ENCODE measurements around the gene WFDC2.

The WFDC2 gene

DNA sequence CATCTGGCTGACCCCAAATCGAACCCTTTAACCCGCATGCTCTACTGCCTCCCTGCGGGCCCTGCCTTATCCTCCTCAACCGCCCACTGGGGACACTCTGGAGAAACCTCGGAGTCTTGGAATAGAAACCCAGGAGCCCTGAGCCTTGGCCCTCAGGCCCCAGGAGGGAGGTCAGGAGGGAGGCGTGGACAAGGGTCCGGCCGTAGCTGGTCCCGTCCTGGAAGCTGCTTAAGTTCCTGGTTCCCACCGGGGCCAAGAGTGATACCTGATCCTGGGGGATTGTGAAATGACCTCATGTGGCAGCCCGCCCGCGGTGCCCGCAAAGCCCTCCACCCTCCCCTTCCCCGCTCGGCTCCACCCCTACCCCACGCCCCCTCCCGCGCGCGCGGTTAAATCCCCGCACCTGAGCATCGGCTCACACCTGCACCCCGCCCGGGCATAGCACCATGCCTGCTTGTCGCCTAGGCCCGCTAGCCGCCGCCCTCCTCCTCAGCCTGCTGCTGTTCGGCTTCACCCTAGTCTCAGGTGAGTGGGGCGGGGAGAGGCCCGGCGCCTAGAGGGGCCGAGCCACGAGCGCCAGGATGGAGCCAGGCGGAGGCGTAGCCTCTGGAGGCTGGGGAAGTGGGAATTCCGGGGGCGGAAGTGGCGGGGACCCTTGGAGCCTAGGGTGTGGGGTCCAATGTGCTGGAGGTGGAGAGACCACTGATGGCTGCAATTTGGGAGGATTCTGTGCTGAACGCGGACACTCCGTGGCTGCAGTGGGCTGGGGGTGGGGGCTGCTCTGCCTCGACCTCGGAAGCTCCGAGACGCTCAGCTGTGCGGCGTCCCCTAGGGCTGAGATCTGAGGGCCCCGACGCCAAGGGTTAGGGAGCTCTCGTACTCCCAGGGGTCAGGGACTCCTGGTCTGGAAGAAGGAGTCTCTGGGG lies at the start of gene WFDC2 (continued):
- TF ChIP-seq, protein P1, sequence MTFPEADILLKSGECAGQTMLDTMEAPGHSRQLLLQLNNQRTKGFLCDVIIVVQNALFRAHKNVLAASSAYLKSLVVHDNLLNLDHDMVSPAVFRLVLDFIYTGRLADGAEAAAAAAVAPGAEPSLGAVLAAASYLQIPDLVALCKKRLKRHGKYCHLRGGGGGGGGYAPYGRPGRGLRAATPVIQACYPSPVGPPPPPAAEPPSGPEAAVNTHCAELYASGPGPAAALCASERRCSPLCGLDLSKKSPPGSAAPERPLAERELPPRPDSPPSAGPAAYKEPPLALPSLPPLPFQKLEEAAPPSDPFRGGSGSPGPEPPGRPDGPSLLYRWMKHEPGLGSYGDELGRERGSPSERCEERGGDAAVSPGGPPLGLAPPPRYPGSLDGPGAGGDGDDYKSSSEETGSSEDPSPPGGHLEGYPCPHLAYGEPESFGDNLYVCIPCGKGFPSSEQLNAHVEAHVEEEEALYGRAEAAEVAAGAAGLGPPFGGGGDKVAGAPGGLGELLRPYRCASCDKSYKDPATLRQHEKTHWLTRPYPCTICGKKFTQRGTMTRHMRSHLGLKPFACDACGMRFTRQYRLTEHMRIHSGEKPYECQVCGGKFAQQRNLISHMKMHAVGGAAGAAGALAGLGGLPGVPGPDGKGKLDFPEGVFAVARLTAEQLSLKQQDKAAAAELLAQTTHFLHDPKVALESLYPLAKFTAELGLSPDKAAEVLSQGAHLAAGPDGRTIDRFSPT (tag by site-specific recombination; IDR thresholded peaks at IDR 0.05): peak; percentile 44; the same call in 1 of the 2 replicates
- TF ChIP-seq, protein P2, sequence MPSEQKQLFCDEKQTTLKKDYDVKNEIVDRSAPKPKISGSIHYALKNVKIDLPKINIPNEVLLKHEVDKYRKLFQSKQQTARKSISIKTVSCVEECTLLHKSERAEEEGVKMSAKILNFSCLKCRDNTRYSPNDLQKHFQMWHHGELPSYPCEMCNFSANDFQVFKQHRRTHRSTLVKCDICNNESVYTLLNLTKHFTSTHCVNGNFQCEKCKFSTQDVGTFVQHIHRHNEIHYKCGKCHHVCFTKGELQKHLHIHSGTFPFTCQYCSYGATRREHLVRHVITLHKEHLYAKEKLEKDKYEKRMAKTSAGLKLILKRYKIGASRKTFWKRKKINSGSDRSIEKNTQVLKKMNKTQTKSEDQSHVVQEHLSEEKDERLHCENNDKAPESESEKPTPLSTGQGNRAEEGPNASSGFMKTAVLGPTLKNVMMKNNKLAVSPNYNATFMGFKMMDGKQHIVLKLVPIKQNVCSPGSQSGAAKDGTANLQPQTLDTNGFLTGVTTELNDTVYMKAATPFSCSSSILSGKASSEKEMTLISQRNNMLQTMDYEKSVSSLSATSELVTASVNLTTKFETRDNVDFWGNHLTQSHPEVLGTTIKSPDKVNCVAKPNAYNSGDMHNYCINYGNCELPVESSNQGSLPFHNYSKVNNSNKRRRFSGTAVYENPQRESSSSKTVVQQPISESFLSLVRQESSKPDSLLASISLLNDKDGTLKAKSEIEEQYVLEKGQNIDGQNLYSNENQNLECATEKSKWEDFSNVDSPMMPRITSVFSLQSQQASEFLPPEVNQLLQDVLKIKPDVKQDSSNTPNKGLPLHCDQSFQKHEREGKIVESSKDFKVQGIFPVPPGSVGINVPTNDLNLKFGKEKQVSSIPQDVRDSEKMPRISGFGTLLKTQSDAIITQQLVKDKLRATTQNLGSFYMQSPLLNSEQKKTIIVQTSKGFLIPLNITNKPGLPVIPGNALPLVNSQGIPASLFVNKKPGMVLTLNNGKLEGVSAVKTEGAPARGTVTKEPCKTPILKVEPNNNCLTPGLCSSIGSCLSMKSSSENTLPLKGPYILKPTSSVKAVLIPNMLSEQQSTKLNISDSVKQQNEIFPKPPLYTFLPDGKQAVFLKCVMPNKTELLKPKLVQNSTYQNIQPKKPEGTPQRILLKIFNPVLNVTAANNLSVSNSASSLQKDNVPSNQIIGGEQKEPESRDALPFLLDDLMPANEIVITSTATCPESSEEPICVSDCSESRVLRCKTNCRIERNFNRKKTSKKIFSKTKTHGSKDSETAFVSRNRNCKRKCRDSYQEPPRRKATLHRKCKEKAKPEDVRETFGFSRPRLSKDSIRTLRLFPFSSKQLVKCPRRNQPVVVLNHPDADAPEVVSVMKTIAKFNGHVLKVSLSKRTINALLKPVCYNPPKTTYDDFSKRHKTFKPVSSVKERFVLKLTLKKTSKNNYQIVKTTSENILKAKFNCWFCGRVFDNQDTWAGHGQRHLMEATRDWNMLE (tag by site-specific recombination; conservative IDR thresholded peaks at IDR 0.05; ENCODE audit: low read depth): no peak
- no peak for TF ChIP-seq ZNF394 (tag by site-specific recombination; IDR thresholded peaks at IDR 0.05; ENCODE audit: borderline replicate concordance)
- TF ChIP-seq ZNF610 (tag by site-specific recombination; IDR thresholded peaks at IDR 0.05; ENCODE audit: borderline replicate concordance): no peak
- TF ChIP-seq ZNF112 (tag by site-specific recombination; IDR thresholded peaks at IDR 0.05): no peak
- 0 out of 2 replicates have a peak, but pooled peaks have one; percentile 11 for TF ChIP-seq GLIS2 (tag by site-specific recombination; IDR thresholded peaks at IDR 0.05)
- TF ChIP-seq ZSCAN30 (tag by site-specific recombination; IDR thresholded peaks at IDR 0.05): no peak
- TF ChIP-seq, protein P3, sequence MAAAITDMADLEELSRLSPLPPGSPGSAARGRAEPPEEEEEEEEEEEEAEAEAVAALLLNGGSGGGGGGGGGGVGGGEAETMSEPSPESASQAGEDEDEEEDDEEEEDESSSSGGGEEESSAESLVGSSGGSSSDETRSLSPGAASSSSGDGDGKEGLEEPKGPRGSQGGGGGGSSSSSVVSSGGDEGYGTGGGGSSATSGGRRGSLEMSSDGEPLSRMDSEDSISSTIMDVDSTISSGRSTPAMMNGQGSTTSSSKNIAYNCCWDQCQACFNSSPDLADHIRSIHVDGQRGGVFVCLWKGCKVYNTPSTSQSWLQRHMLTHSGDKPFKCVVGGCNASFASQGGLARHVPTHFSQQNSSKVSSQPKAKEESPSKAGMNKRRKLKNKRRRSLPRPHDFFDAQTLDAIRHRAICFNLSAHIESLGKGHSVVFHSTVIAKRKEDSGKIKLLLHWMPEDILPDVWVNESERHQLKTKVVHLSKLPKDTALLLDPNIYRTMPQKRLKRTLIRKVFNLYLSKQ (tag by site-specific recombination; IDR thresholded peaks at IDR 0.05; ENCODE audit: borderline replicate concordance): no peak
- TF ChIP-seq, protein P4, sequence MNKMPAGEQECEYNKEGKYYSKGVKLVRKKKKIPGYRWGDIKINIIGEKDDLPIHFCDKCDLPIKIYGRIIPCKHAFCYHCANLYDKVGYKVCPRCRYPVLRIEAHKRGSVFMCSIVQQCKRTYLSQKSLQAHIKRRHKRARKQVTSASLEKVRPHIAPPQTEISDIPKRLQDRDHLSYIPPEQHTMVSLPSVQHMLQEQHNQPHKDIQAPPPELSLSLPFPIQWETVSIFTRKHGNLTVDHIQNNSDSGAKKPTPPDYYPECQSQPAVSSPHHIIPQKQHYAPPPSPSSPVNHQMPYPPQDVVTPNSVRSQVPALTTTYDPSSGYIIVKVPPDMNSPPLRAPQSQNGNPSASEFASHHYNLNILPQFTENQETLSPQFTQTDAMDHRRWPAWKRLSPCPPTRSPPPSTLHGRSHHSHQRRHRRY (tag by site-specific recombination; IDR thresholded peaks at IDR 0.05): no peak
- peak; percentile 47; the same call in 1 of the 2 replicates for TF ChIP-seq MZF1 (tag by site-specific recombination; IDR thresholded peaks at IDR 0.05; ENCODE audit: borderline replicate concordance)
- TF ChIP-seq ZIC2 (tag by site-specific recombination; IDR thresholded peaks at IDR 0.05): peak; percentile 54
- no peak for TF ChIP-seq ZNF830 (tag by site-specific recombination; IDR thresholded peaks at IDR 0.05; ENCODE audit: low read depth)
- TF ChIP-seq ZFP41 (tag by site-specific recombination; IDR thresholded peaks at IDR 0.05; ENCODE audit: borderline replicate concordance): no peak
- no peak for TF ChIP-seq ZNF114 (tag by site-specific recombination; IDR thresholded peaks at IDR 0.05)
- TF ChIP-seq, protein P5, sequence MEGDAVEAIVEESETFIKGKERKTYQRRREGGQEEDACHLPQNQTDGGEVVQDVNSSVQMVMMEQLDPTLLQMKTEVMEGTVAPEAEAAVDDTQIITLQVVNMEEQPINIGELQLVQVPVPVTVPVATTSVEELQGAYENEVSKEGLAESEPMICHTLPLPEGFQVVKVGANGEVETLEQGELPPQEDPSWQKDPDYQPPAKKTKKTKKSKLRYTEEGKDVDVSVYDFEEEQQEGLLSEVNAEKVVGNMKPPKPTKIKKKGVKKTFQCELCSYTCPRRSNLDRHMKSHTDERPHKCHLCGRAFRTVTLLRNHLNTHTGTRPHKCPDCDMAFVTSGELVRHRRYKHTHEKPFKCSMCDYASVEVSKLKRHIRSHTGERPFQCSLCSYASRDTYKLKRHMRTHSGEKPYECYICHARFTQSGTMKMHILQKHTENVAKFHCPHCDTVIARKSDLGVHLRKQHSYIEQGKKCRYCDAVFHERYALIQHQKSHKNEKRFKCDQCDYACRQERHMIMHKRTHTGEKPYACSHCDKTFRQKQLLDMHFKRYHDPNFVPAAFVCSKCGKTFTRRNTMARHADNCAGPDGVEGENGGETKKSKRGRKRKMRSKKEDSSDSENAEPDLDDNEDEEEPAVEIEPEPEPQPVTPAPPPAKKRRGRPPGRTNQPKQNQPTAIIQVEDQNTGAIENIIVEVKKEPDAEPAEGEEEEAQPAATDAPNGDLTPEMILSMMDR (tag by site-specific recombination; IDR thresholded peaks at IDR 0.05): peak; percentile 6; the same call in 1 of the 2 replicates
